IMR-90 (cell line): Measurements from ENCODE around the gene SNTA1. TPM values are rescaled to one million over a fixed set of nuclear protein-coding genes. Genes with fewer than 3 reads are reported as not detected.

Experiments used
- ATAC-seq: fragments of 200-7000 bp; cut with Tn5 transposase; 2 replicates; pipeline ENCODE4 v1.9.1; 2020; ENCODE audit warnings: low read depth, mild to moderate bottlenecking, moderate library complexity
- BruUV-seq: library from RNA; stranded (reverse); fragments of 400-500 nt; replicated peaks from 2 replicates; lab custom pipeline; 2021; lab: Mats Ljungman, UMichigan
- CTCF ChIA-PET: fragments of 300-600 bp; formaldehyde crosslinking; extraction: SDS; loops from one replicate; lab custom pipeline; 2021; ENCODE audit warnings: antibody characterized with exemption; lab: Yijun Ruan, JAX
- POLR2A ChIA-PET: fragments of 300-600 bp; sonication (Branson Sonifier 250); formaldehyde crosslinking; loops from one replicate; lab custom pipeline; 2022; ENCODE audit warnings: antibody characterized with exemption; ENCODE audit not compliant: unreplicated experiment; lab: Charles Lee
- DNase-seq: peaks from one replicate; pipeline ENCODE4 v3.0.0; 2013
- H2AFZ ChIP-seq: replicated peaks from 2 replicates; pipeline ENCODE3; 2013; ENCODE audit warnings: low read length, mild to moderate bottlenecking; ENCODE audit not compliant: poor library complexity
- H2AK5ac ChIP-seq: 2 replicates; pipeline ENCODE4 v1.6.1; 2013; ENCODE audit warnings: low read depth, low read length, inconsistent platforms
- H2AK9ac ChIP-seq: replicated peaks from 2 replicates; pipeline ENCODE3; 2013; ENCODE audit warnings: mild to moderate bottlenecking, low read depth, low read length, moderate library complexity; ENCODE audit not compliant: poor library complexity
- H2BK120ac ChIP-seq: 2 replicates; pipeline ENCODE4 v1.6.1; 2013; ENCODE audit warnings: low read depth, low read length, inconsistent platforms
- H2BK15ac ChIP-seq: 3 replicates; pipeline ENCODE4 v1.6.1; 2013; ENCODE audit warnings: low read depth, low read length, inconsistent platforms
- H2BK20ac ChIP-seq: 2 replicates; pipeline ENCODE4 v1.6.1; 2013; ENCODE audit warnings: low read depth, mild to moderate bottlenecking, inconsistent platforms, low read length, moderate library complexity
- H2BK5ac ChIP-seq: 2 replicates; pipeline ENCODE4 v1.6.1; 2013; ENCODE audit warnings: mild to moderate bottlenecking, low read depth, low read length, inconsistent platforms; ENCODE audit not compliant: poor library complexity, severe bottlenecking
- H3K14ac ChIP-seq: replicated peaks from 2 replicates; pipeline ENCODE4 v1.6.1; 2013; ENCODE audit warnings: low read depth, low read length, inconsistent platforms
- H3K18ac ChIP-seq: 2 replicates; pipeline ENCODE4 v1.6.1; 2013; ENCODE audit warnings: low read depth, low read length, control low read depth
- H3K23ac ChIP-seq: 2 replicates; pipeline ENCODE4 v1.6.1; 2013; ENCODE audit warnings: low read depth, low read length, inconsistent platforms
- H3K27ac ChIP-seq: 2 replicates; pipeline ENCODE4 v1.5.1; 2013; ENCODE audit warnings: mild to moderate bottlenecking, control low read depth, low read length; ENCODE audit not compliant: insufficient read depth
- H3K27me3 ChIP-seq: 2 replicates; pipeline ENCODE4 v1.6.1; 2013; ENCODE audit warnings: low read length; ENCODE audit not compliant: control insufficient read depth, insufficient read depth
- H3K36me3 ChIP-seq: 2 replicates; pipeline ENCODE4 v1.6.1; 2013; ENCODE audit warnings: low read length, mixed read lengths; ENCODE audit not compliant: control insufficient read depth, insufficient read depth
- H3K4ac ChIP-seq: 2 replicates; pipeline ENCODE4 v1.6.1; 2013; ENCODE audit warnings: low read depth, low read length, inconsistent platforms
- H3K4me1 ChIP-seq: 2 replicates; pipeline ENCODE4 v1.6.1; 2013; ENCODE audit warnings: low read length, mixed read lengths; ENCODE audit not compliant: control insufficient read depth, insufficient read depth
- H3K4me2 ChIP-seq: 2 replicates; pipeline ENCODE4 v1.6.1; 2013; ENCODE audit warnings: low read depth, mild to moderate bottlenecking, control low read depth, low read length, moderate library complexity
- H3K4me3 ChIP-seq: 2 replicates; pipeline ENCODE4 v1.5.1; 2013; ENCODE audit warnings: low read depth, mild to moderate bottlenecking, control low read depth, low read length, moderate library complexity; ENCODE audit not compliant: insufficient read depth
- H3K56ac ChIP-seq: 2 replicates; pipeline ENCODE4 v1.6.1; 2013; ENCODE audit warnings: low read length, inconsistent platforms; ENCODE audit not compliant: insufficient read depth; ENCODE audit errors: extremely low read depth
- H3K79me1 ChIP-seq, 2 experiments: 2 replicates each; pipeline ENCODE4 v1.6.1; 2013; ENCODE audit warnings: low read length in 2 of 2, inconsistent platforms in 1 of 2, low read depth in 1 of 2
- H3K9ac ChIP-seq: 2 replicates; pipeline ENCODE4 v1.6.1; 2013; ENCODE audit warnings: low read depth, low read length, control low read depth
- H3K9me1 ChIP-seq: 2 replicates; pipeline ENCODE4 v1.6.1; 2013; ENCODE audit warnings: low read length, inconsistent platforms; ENCODE audit not compliant: insufficient read depth
- H3K9me3 ChIP-seq: 2 replicates; pipeline ENCODE4 v1.6.1; 2013; ENCODE audit warnings: low read length; ENCODE audit not compliant: control insufficient read depth, insufficient read depth
- H4K20me1 ChIP-seq: 2 replicates; pipeline ENCODE4 v1.6.1; 2013; ENCODE audit warnings: low read length, inconsistent platforms; ENCODE audit not compliant: insufficient read depth
- H4K5ac ChIP-seq: 2 replicates; pipeline ENCODE4 v1.6.1; 2013; ENCODE audit warnings: mild to moderate bottlenecking, low read depth, low read length, control low read depth
- H4K8ac ChIP-seq, 2 experiments: 2 replicates each; pipeline ENCODE4 v1.6.1; 2013; ENCODE audit warnings: low read depth in 2 of 2, low read length in 2 of 2, control low read depth in 1 of 2, inconsistent platforms in 1 of 2
- H4K91ac ChIP-seq: 2 replicates; pipeline ENCODE4 v1.6.1; 2013; ENCODE audit warnings: low read depth, low read length, inconsistent platforms; ENCODE audit not compliant: insufficient read depth
- BHLHE40 ChIP-seq: fragments of 150-350 bp; IDR thresholded peaks from 2 replicates; pipeline ENCODE4 v1.6.1; 2016; ENCODE audit warnings: mild to moderate bottlenecking, low read depth, low read length
- CEBPB ChIP-seq: IDR thresholded peaks from 2 replicates; pipeline ENCODE4 v1.6.1; 2012; ENCODE audit warnings: low read depth, low read length, improper control_type of control experiment
- CHD1 ChIP-seq: IDR thresholded peaks from 2 replicates; pipeline ENCODE4 v1.6.1; 2012; ENCODE audit warnings: low read depth, low read length, improper control_type of control experiment
- FOS ChIP-seq: fragments of 150-350 bp; IDR thresholded peaks from 2 replicates; pipeline ENCODE4 v1.6.1; 2016; ENCODE audit warnings: low read depth, low read length
- MAFK ChIP-seq: IDR thresholded peaks from 2 replicates; pipeline ENCODE4 v1.6.1; 2012; ENCODE audit warnings: low read depth, low read length, improper control_type of control experiment
- MAZ ChIP-seq: IDR thresholded peaks from 2 replicates; pipeline ENCODE4 v1.6.1; 2012; ENCODE audit warnings: low read depth, mild to moderate bottlenecking, low read length, improper control_type of control experiment, moderate library complexity, borderline replicate concordance
- MXI1 ChIP-seq: IDR thresholded peaks from 2 replicates; pipeline ENCODE4 v1.6.1; 2012; ENCODE audit warnings: low read depth, mild to moderate bottlenecking, low read length, moderate library complexity, borderline replicate concordance
- NFE2L2 ChIP-seq: fragments of 150-350 bp; IDR thresholded peaks from 2 replicates; pipeline ENCODE4 v1.6.1; 2016; ENCODE audit warnings: low read depth, mild to moderate bottlenecking, low read length
- POLR2A ChIP-seq: IDR thresholded peaks from 2 replicates; pipeline ENCODE4 v1.6.1; 2012; ENCODE audit warnings: mild to moderate bottlenecking, low read depth, low read length
- RAD21 ChIP-seq: IDR thresholded peaks from 2 replicates; pipeline ENCODE4 v1.6.1; 2012; ENCODE audit warnings: low read length, improper control_type of control experiment
- RCOR1 ChIP-seq: IDR thresholded peaks from 2 replicates; pipeline ENCODE4 v1.6.1; 2012; ENCODE audit warnings: mild to moderate bottlenecking, low read length, improper control_type of control experiment; ENCODE audit not compliant: insufficient replicate concordance
- RFX5 ChIP-seq: IDR thresholded peaks from 2 replicates; pipeline ENCODE4 v1.8.0; 2012; ENCODE audit warnings: low read depth, mild to moderate bottlenecking, low read length, moderate library complexity
- SMC3 ChIP-seq: fragments of 150-350 bp; IDR thresholded peaks from 2 replicates; pipeline ENCODE4 v1.6.1; 2016; ENCODE audit warnings: low read depth, mild to moderate bottlenecking, antibody characterized with exemption, low read length, moderate library complexity
- WGBS, 2 experiments: methylation state at CpG; one replicate each; pipeline versions ENCODE4 v1.1.5 to v1.1.7; 2013; ENCODE audit warnings: missing lambda C conversion rate in 2 of 2; ENCODE audit not compliant: insufficient read length in 1 of 2; ENCODE audit errors: extremely low coverage in 2 of 2; 5-methylcytosine and 5-hydroxymethylcytosine counted together
- dilution Hi-C: fragments of 300-500 bp; cut with HindIII; formaldehyde crosslinking; loops from one replicate; pipeline ENCODE4 v1.14.3; 2018; ENCODE audit warnings: low sequenced_read_pairs; ENCODE audit not compliant: unreplicated experiment
- in situ Hi-C: fragments of 300-500 bp; cut with MboI; formaldehyde crosslinking; loops from 3 replicates; pipeline ENCODE4 v1.14.3; 2019; ENCODE audit warnings: low sequenced_read_pairs, inconsistent platforms, mixed read lengths
- intact Hi-C: fragments of 100-400 bp; cut with micrococcal nuclease; formaldehyde crosslinking; loops from 2 replicates; pipeline ENCODE4 v1.10.0; 2022
- polyA plus RNA-seq, 3 experiments: library from polyadenylated mRNA; depleted of rRNA; stranded (reverse); fragments of >200 nt; gene quantifications; 2 replicates each; pipeline ENCODE4 v1.2.3, GENCODE V29; 2012; ENCODE audit warnings: low replicate concordance in 1 of 3
- total RNA-seq: library from RNA; depleted of rRNA; stranded (reverse); fragments of >200 nt; gene quantifications from 2 replicates; pipeline ENCODE4 v1.2.3, GENCODE V29; 2012
- TF ChIP-seq, protein P1 (sequence below): fragments of 150-350 bp; IDR thresholded peaks from 2 replicates; pipeline ENCODE4 v1.6.1; 2017; ENCODE audit warnings: mild to moderate bottlenecking, antibody characterized with exemption, low read length, low read depth
- TF ChIP-seq, protein P2 (sequence below): fragments of 150-350 bp; IDR thresholded peaks from 2 replicates; pipeline ENCODE4 v1.6.1; 2016; ENCODE audit warnings: low read depth, mild to moderate bottlenecking, low read length, moderate library complexity, borderline replicate concordance
- TF ChIP-seq, protein P3 (sequence below): conservative IDR thresholded peaks from 2 replicates; pipeline ENCODE4 v1.5.1; 2012; ENCODE audit warnings: mild to moderate bottlenecking, low read depth, low read length, improper control_type of control experiment

Gene SNTA1
- total and polyA plus RNA-seq, 2 of the 4 experiments (the other 2 are of a cell fraction), result 10.6 to 15.4 TPM

DNA sequence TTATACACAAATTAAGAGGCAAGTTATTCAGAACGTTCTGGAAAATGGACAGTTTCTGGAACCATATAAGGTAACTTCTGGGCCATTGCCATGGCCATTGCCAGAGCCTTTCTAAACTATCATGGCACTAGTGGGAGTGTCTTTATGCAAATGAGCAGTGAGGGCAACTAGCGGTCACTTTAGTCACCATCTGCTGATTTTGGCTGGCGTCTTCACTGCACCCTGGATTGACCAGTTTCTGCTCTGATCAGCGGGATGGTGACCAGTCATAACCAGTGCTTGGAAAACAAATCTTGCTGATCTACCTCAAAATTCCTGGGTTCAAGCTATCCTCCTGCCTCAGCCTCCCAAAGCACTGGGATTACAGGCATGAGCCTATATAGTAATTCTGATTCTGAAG lies 7.3 kb upstream of the SNTA1 start:
- H2BK5ac ChIP-seq, result no peak overlapping the region
- in situ Hi-C loops (loop anchor here (5.0 kb wide), 1 partner anchor 201 kb away; no protein-coding TSS in a partner anchor), intact Hi-C loops (loop anchor here (10.0 kb wide), 1 partner anchor 64 kb away; no protein-coding TSS in a partner anchor), dilution Hi-C loops (no loop called here)
- no peak overlapping the region for H4K8ac ChIP-seq
- no peak overlapping the region for H3K27ac ChIP-seq
- ChIA-PET CTCF (no interaction called here), POLR2A (no interaction called here)
- no peak overlapping the region for H3K14ac ChIP-seq
- no peak overlapping the region for H3K4ac ChIP-seq
- no peaks in the 10 kb centered on the region for H4K20me1 ChIP-seq
- H3K4me2 ChIP-seq, result no peak overlapping the region
- no peak overlapping the region for H2BK20ac ChIP-seq
- no peak overlapping the region for H2BK15ac ChIP-seq
- H3K79me1 ChIP-seq, result no peaks in the 10 kb centered on the region
- no peak overlapping the region for H3K4me3 ChIP-seq
- H4K91ac ChIP-seq, result no peak overlapping the region
- H3K4me1 ChIP-seq, result no peaks in the 10 kb centered on the region
- no peaks in the 10 kb centered on the region for H3K27me3 ChIP-seq
- TF ChIP-seq, protein P1, sequence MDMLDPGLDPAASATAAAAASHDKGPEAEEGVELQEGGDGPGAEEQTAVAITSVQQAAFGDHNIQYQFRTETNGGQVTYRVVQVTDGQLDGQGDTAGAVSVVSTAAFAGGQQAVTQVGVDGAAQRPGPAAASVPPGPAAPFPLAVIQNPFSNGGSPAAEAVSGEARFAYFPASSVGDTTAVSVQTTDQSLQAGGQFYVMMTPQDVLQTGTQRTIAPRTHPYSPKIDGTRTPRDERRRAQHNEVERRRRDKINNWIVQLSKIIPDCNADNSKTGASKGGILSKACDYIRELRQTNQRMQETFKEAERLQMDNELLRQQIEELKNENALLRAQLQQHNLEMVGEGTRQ, result no peak
- TF ChIP-seq RCOR1 (no peak), POLR2A (no peak), CHD1 (no peak), BHLHE40 (no peak), MAFK (no peak), RFX5 (no peak), MXI1 (no peak), RAD21 (no peak), NFE2L2 (no peak), MAZ (no peak), CEBPB (no peak), SMC3 (no peak), FOS (no peak)
- TF ChIP-seq, protein P2, sequence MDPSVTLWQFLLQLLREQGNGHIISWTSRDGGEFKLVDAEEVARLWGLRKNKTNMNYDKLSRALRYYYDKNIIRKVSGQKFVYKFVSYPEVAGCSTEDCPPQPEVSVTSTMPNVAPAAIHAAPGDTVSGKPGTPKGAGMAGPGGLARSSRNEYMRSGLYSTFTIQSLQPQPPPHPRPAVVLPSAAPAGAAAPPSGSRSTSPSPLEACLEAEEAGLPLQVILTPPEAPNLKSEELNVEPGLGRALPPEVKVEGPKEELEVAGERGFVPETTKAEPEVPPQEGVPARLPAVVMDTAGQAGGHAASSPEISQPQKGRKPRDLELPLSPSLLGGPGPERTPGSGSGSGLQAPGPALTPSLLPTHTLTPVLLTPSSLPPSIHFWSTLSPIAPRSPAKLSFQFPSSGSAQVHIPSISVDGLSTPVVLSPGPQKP, result no peak
- TF ChIP-seq, protein P3, sequence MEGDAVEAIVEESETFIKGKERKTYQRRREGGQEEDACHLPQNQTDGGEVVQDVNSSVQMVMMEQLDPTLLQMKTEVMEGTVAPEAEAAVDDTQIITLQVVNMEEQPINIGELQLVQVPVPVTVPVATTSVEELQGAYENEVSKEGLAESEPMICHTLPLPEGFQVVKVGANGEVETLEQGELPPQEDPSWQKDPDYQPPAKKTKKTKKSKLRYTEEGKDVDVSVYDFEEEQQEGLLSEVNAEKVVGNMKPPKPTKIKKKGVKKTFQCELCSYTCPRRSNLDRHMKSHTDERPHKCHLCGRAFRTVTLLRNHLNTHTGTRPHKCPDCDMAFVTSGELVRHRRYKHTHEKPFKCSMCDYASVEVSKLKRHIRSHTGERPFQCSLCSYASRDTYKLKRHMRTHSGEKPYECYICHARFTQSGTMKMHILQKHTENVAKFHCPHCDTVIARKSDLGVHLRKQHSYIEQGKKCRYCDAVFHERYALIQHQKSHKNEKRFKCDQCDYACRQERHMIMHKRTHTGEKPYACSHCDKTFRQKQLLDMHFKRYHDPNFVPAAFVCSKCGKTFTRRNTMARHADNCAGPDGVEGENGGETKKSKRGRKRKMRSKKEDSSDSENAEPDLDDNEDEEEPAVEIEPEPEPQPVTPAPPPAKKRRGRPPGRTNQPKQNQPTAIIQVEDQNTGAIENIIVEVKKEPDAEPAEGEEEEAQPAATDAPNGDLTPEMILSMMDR, result no peak
- 0 out of 2 replicates have a peak, but pooled peaks cover 1% of the 10 kb centered on the region for H3K9me3 ChIP-seq
- whole genome bisulfite sequencing, 2 experiments, result 73% methylated on average over 2 of the region's 4 CpGs; no CpG with 5 or more reads in 1 of the 2 experiments
- H3K9ac ChIP-seq, result no peak overlapping the region
- no peak overlapping the region for H4K5ac ChIP-seq
- H2AFZ ChIP-seq, result no peak overlapping the region
- no TSS peak for BruUV-seq
- no peak overlapping the region for H3K56ac ChIP-seq
- peak; percentile 40 for DNase-seq
- H3K9me1 ChIP-seq, result no peaks in the 10 kb centered on the region
- H2BK120ac ChIP-seq, result no peak overlapping the region
- H3K18ac ChIP-seq, result no peak overlapping the region
- H3K36me3 ChIP-seq, result no peaks in the 10 kb centered on the region
- no peak overlapping the region for H2AK5ac ChIP-seq
- no peak overlapping the region for H3K23ac ChIP-seq
- peak; percentile 56 for ATAC-seq
- no peak overlapping the region for H2AK9ac ChIP-seq
